Measurements from ENCODE around the gene WDR36. TPM values are rescaled to one million over a fixed set of nuclear protein-coding genes. Genes with fewer than 3 reads are reported as not detected.

Gene WDR36
- polyA plus RNA-seq, 4 donors, result 26.6 to 33.8 (median 28.0) TPM

- no peak for DNase-seq (ENCODE audit: low read depth in 4 of 4, low spot score in 2 of 4)
These were observed 7.1 kb downstream of the WDR36 start for GRCh38 chr5:111099058-111099778.

GRCh38 chr5:111106320-111106948 is 14.3 kb downstream of the WDR36 start:
- DNase-seq (ENCODE audit: low read depth in 4 of 4, low spot score in 2 of 4), result no peak

- DNase-seq (ENCODE audit: low read depth in 4 of 4, low spot score in 2 of 4), result no peak
These were observed 15.2 kb downstream of the WDR36 start for GRCh38 chr5:111107371-111107770.

GRCh38 chr5:111111956-111112355 is 19.8 kb downstream of the WDR36 start:
- DNase-seq (ENCODE audit: low read depth in 4 of 4, low spot score in 2 of 4), result no peak

GRCh38 chr5:111113678-111114077 is 21.5 kb downstream of the WDR36 start:
- no peak for DNase-seq (ENCODE audit: low read depth in 4 of 4, low spot score in 2 of 4)

- no peak for DNase-seq (ENCODE audit: low read depth in 4 of 4, low spot score in 2 of 4)
These were observed 23.1 kb downstream of the WDR36 start for GRCh38 chr5:111115229-111115628.

- DNase-seq (ENCODE audit: low read depth in 4 of 4, low spot score in 2 of 4), result no peak
These were observed 24.4 kb downstream of the WDR36 start for GRCh38 chr5:111116550-111116949.

GRCh38 chr5:111117136-111117535 is 25.0 kb downstream of the WDR36 start:
- DNase-seq (ENCODE audit: low read depth in 4 of 4, low spot score in 2 of 4), result no peak

- DNase-seq (ENCODE audit: low read depth in 4 of 4, low spot score in 2 of 4), result no peak
These were observed 27.1 kb downstream of the WDR36 start for GRCh38 chr5:111119221-111119620.

GRCh38 chr5:111119856-111120255 is 27.7 kb downstream of the WDR36 start:
- no peak for DNase-seq (ENCODE audit: low read depth in 4 of 4, low spot score in 2 of 4)

- no peak for DNase-seq (ENCODE audit: low read depth in 4 of 4, low spot score in 2 of 4)
These were observed 28.8 kb downstream of the WDR36 start for GRCh38 chr5:111120911-111121310.

GRCh38 chr5:111121926-111122325 is 29.8 kb downstream of the WDR36 start:
- DNase-seq (ENCODE audit: low read depth in 4 of 4, low spot score in 2 of 4), result no peak

GRCh38 chr5:111122398-111122797 is 30.2 kb downstream of the WDR36 start:
- no peak for DNase-seq (ENCODE audit: low read depth in 4 of 4, low spot score in 2 of 4)

- DNase-seq (ENCODE audit: low read depth in 4 of 4, low spot score in 2 of 4), result no peak
These were observed 32.6 kb downstream of the WDR36 start for GRCh38 chr5:111124793-111125192.

GRCh38 chr5:111126896-111127295 is 34.7 kb downstream of the WDR36 start:
- no peak for DNase-seq (ENCODE audit: low read depth in 4 of 4, low spot score in 2 of 4)

GRCh38 chr5:111127453-111128195 is 35.5 kb downstream of the WDR36 start:
- no peak for DNase-seq (ENCODE audit: low read depth in 4 of 4, low spot score in 2 of 4)

GRCh38 chr5:111129938-111130337 is 37.8 kb downstream of the WDR36 start:
- no peak for DNase-seq (ENCODE audit: low read depth in 4 of 4, low spot score in 2 of 4)

- no peak for DNase-seq (ENCODE audit: low read depth in 4 of 4, low spot score in 2 of 4)
These were observed 39.2 kb downstream of the WDR36 start for GRCh38 chr5:111131356-111131755.

- no peak for DNase-seq (ENCODE audit: low read depth in 4 of 4, low spot score in 2 of 4)
These were observed 39.9 kb downstream of the WDR36 start for GRCh38 chr5:111132076-111132475.

GRCh38 chr5:111132731-111133435 is 40.7 kb downstream of the WDR36 start:
- DNase-seq (ENCODE audit: low read depth in 4 of 4, low spot score in 2 of 4), result no peak

GRCh38 chr5:111133436-111133751 is 41.2 kb downstream of the WDR36 start:
- DNase-seq (ENCODE audit: low read depth in 4 of 4, low spot score in 2 of 4), result no peak
